ENCODE results near the gene ZBTB42. TPM values are rescaled to one million over a fixed set of nuclear protein-coding genes. Genes with fewer than 3 reads are reported as not detected.

Gene ZBTB42
- polyA plus RNA-seq, 1 experiment, result 1.6 TPM

GRCh38 chr14:104796687-104797081, 4.2 kb upstream of the ZBTB42 start:
- POLR2A ChIA-PET, result no interaction called here
- DNase-seq (ENCODE audit: low read depth, low spot score), result no peak

GRCh38 chr14:104797115-104798044, 3.5 kb upstream of the ZBTB42 start:
- Histone ChIP-seq H3K4me3 (ENCODE audit: low read depth, low read length) (no peak overlapping the region), H3K27ac (ENCODE audit: low read depth, low read length) (no peak overlapping the region), H3K9me3 (ENCODE audit: control insufficient read depth, insufficient read depth, low read length) (no peaks in the 10 kb centered on the region; the same call in 1 of the 2 replicates), H3K27me3 (ENCODE audit: control insufficient read depth, insufficient read depth, low read length) (no peaks in the 10 kb centered on the region)
- no peak for TF ChIP-seq CTCF (IDR thresholded peaks at IDR 0.05; ENCODE audit: low read depth, low read length)
- ChIA-PET POLR2A (no interaction called here), CTCF (no interaction called here)
- no peak for DNase-seq (ENCODE audit: low read depth, low spot score)

More at GRCh38 chr14:104796687-104797081, 4.2 kb upstream of the ZBTB42 start:
- TF ChIP-seq CTCF (IDR thresholded peaks at IDR 0.05; ENCODE audit: low read depth, low read length), result no peak
- Histone ChIP-seq H3K9me3 (ENCODE audit: control insufficient read depth, insufficient read depth, low read length) (no peaks in the 10 kb centered on the region; the same call in 1 of the 2 replicates), H3K4me3 (ENCODE audit: low read depth, low read length) (no peak overlapping the region), H3K27ac (ENCODE audit: low read depth, low read length) (no peak overlapping the region), H3K27me3 (ENCODE audit: control insufficient read depth, insufficient read depth, low read length) (no peaks in the 10 kb centered on the region)
- CTCF ChIA-PET, result no interaction called here

GRCh38 chr14:104798300-104799243, 2.3 kb upstream of the ZBTB42 start:
- Histone ChIP-seq H3K27me3 (ENCODE audit: control insufficient read depth, insufficient read depth, low read length) (no peaks in the 10 kb centered on the region), H3K9me3 (ENCODE audit: control insufficient read depth, insufficient read depth, low read length) (no peaks in the 10 kb centered on the region; the same call in 1 of the 2 replicates), H3K4me3 (ENCODE audit: low read depth, low read length) (no peak overlapping the region), H3K27ac (ENCODE audit: low read depth, low read length) (no peak overlapping the region)
- DNase-seq (ENCODE audit: low read depth, low spot score), result no peak
- no peak for TF ChIP-seq CTCF (IDR thresholded peaks at IDR 0.05; ENCODE audit: low read depth, low read length)
- CTCF ChIA-PET, result interaction anchor here (0.5 to 1.4 kb wide), 2 partner anchors 28 to 30 kb away, joined by 3 to 8 read pairs; no protein-coding TSS in a partner anchor
- POLR2A ChIA-PET, result no interaction called here

GRCh38 chr14:104799244-104800014, 1.5 kb upstream of the ZBTB42 start:
- Histone ChIP-seq H3K27ac (ENCODE audit: low read depth, low read length) (peak overlapping the region; percentile 39), H3K9me3 (ENCODE audit: control insufficient read depth, insufficient read depth, low read length) (no peaks in the 10 kb centered on the region; the same call in 1 of the 2 replicates), H3K27me3 (ENCODE audit: control insufficient read depth, insufficient read depth, low read length) (no peaks in the 10 kb centered on the region), H3K4me3 (ENCODE audit: low read depth, low read length) (peak overlapping the region; percentile 64)
- ChIA-PET POLR2A (interaction anchor here (1.8 kb wide), 1 partner anchor 47 kb away, joined by 7 read pairs; the partner anchor contains the start of gene SIVA1), CTCF (interaction anchor here (0.6 to 1.4 kb wide), 2 partner anchors 27 to 1964 kb away, joined by 4 to 8 read pairs; no protein-coding TSS in a partner anchor)
- TF ChIP-seq CTCF (IDR thresholded peaks at IDR 0.05; ENCODE audit: low read depth, low read length), result peak; percentile 40
- no peak for DNase-seq (ENCODE audit: low read depth, low spot score)
